ENCODE results near the gene IGSF8. TPM values are rescaled to one million over a fixed set of nuclear protein-coding genes. Genes with fewer than 3 reads are reported as not detected.
"Not testable (repeated sequence)": the region's sequence is repeated elsewhere in the genome, so short reads cannot be mapped to it uniquely, and the experiment has no call there.

The IGSF8 gene
- total RNA-seq, 1 donor from 2014 or later: 32.9 TPM

- Histone ChIP-seq H3K27me3 (ENCODE audit: control insufficient read depth, insufficient read depth, low read length) (peaks cover 33% of the 10 kb centered on the region), H3K36me3 (ENCODE audit: control insufficient read depth, insufficient read depth, low read length) (no peaks in the 10 kb centered on the region), H3K4me3 (ENCODE audit: low read depth, low read length) (no peak within 1 kb of the TSS)
- no peak for DNase-seq (ENCODE audit: low read depth)
- TF ChIP-seq CTCF (IDR thresholded peaks at IDR 0.05; ENCODE audit: insufficient read depth, low read length, poor library complexity, severe bottlenecking): no peak
Observed at GRCh38 chr1:160115545-160116282, 17.3 kb upstream of the IGSF8 start, which contains the start of gene ATP1A2. Gene ATP1A2 (plus strand): TSS chr1:160115759. CDS start chr1:160115862, 103 bp downstream.

GRCh38 chr1:160114085-160114484 lies 15.7 kb upstream of the IGSF8 start:
- DNase-seq (ENCODE audit: low read depth): no peak
- peaks cover 40% of the 10 kb centered on the region for H3K27me3 ChIP-seq (ENCODE audit: control insufficient read depth, insufficient read depth, low read length)
- H3K36me3 ChIP-seq (ENCODE audit: control insufficient read depth, insufficient read depth, low read length): no peaks in the 10 kb centered on the region
- no peak for TF ChIP-seq CTCF (IDR thresholded peaks at IDR 0.05; ENCODE audit: insufficient read depth, low read length, poor library complexity, severe bottlenecking)
- H3K4me3 ChIP-seq (ENCODE audit: low read depth, low read length): no peak overlapping the region

GRCh38 chr1:160113407-160113806 lies 15.0 kb upstream of the IGSF8 start:
- no peaks in the 10 kb centered on the region for H3K36me3 ChIP-seq (ENCODE audit: control insufficient read depth, insufficient read depth, low read length)

GRCh38 chr1:160112357-160112756 lies 13.9 kb upstream of the IGSF8 start:
- no peak for DNase-seq (ENCODE audit: low read depth)
- H3K27me3 ChIP-seq (ENCODE audit: control insufficient read depth, insufficient read depth, low read length): peaks cover 33% of the 10 kb centered on the region
- H3K4me3 ChIP-seq (ENCODE audit: low read depth, low read length): no peak overlapping the region
- no peaks in the 10 kb centered on the region for H3K36me3 ChIP-seq (ENCODE audit: control insufficient read depth, insufficient read depth, low read length)
- TF ChIP-seq CTCF (IDR thresholded peaks at IDR 0.05; ENCODE audit: insufficient read depth, low read length, poor library complexity, severe bottlenecking): no peak

More at GRCh38 chr1:160113407-160113806, 15.0 kb upstream of the IGSF8 start:
- no peak for DNase-seq (ENCODE audit: low read depth)
- H3K27me3 ChIP-seq (ENCODE audit: control insufficient read depth, insufficient read depth, low read length): peaks cover 40% of the 10 kb centered on the region
- no peak overlapping the region for H3K4me3 ChIP-seq (ENCODE audit: low read depth, low read length)
- no peak for TF ChIP-seq CTCF (IDR thresholded peaks at IDR 0.05; ENCODE audit: insufficient read depth, low read length, poor library complexity, severe bottlenecking)

GRCh38 chr1:160111462-160111861 lies 13.0 kb upstream of the IGSF8 start:
- DNase-seq (ENCODE audit: low read depth); H3K4me3 ChIP-seq (ENCODE audit: low read depth, low read length); H3K36me3 ChIP-seq (ENCODE audit: control insufficient read depth, insufficient read depth, low read length): not testable (repeated sequence)
- peaks cover 27% of the 10 kb centered on the region for H3K27me3 ChIP-seq (ENCODE audit: control insufficient read depth, insufficient read depth, low read length)

GRCh38 chr1:160109686-160110085 lies 11.3 kb upstream of the IGSF8 start:
- Histone ChIP-seq H3K27me3 (ENCODE audit: control insufficient read depth, insufficient read depth, low read length) (peaks cover 13% of the 10 kb centered on the region), H3K4me3 (ENCODE audit: low read depth, low read length) (no peak overlapping the region), H3K36me3 (ENCODE audit: control insufficient read depth, insufficient read depth, low read length) (no peaks in the 10 kb centered on the region)
- no peak for DNase-seq (ENCODE audit: low read depth)
- no peak for TF ChIP-seq CTCF (IDR thresholded peaks at IDR 0.05; ENCODE audit: insufficient read depth, low read length, poor library complexity, severe bottlenecking)
